Breast epithelium (tissue), 3 donors: ENCODE results near the gene PAK6.

Source experiments
- CTCF ChIP-seq, 3 donors: fragments of 450-650 bp; IDR thresholded peaks; one replicate each; pipeline ENCODE4 v1.5.1; 2016 to 2017; ENCODE audit warnings: antibody characterized with exemption in 3 of 3, mild to moderate bottlenecking in 3 of 3, moderate library complexity in 3 of 3
- POLR2A ChIP-seq: fragments of 450-650 bp; IDR thresholded peaks from one replicate; pipeline ENCODE4 v1.6.1; 2016; ENCODE audit warnings: antibody characterized with exemption, mild to moderate bottlenecking, moderate library complexity

- TF ChIP-seq CTCF (IDR thresholded peaks at IDR 0.05) (no peak), POLR2A (no peak)
Measured at GRCh38 chr15:40246496-40247280, 7.8 kb downstream of the PAK6 start.
